Vein endothelial cell (primary cell): Measurements from ENCODE around the gene ZNF680. TPM values are rescaled to one million over a fixed set of nuclear protein-coding genes. Genes with fewer than 3 reads are reported as not detected.

ENCODE experiments used
- total RNA-seq: library from RNA; depleted of rRNA; stranded (reverse); fragments of >200 nt; gene quantifications from 2 replicates; pipeline ENCODE4 v1.2.3, GENCODE V29; 2012

The ZNF680 gene
- total RNA-seq: 8.5 and 13.2 TPM in 2 replicates

GRCh38 chr7:64562626-64563278 lies at the start of gene ZNF680:
Gene ZNF680 (minus strand): TSS chr7:64563071. CDS start chr7:64562954, 117 bp downstream.

Other genes starting within 250 kb of the ZNF680 start
- gene ZNF736, start 249.1 kb downstream of the ZNF680 start, total RNA-seq: 6.9 and 10.4 TPM in 2 replicates
- 3.9 and 4.6 TPM in 2 replicates for gene ZNF107, start 103.1 kb upstream of the ZNF680 start, total RNA-seq
- gene ZNF138, start 231.4 kb upstream of the ZNF680 start, total RNA-seq: 6.0 and 6.2 TPM in 2 replicates